LHCN-M2 (cell line): Measurements from ENCODE around the gene DHX29. TPM values are rescaled to one million over a fixed set of nuclear protein-coding genes. Genes with fewer than 3 reads are reported as not detected.

Experiments used
- DNase-seq: peaks from one replicate; pipeline ENCODE4 v3.0.0-alpha.2; 2012; ENCODE audit warnings: low read depth
- total RNA-seq: library from RNA; depleted of rRNA; stranded (reverse); fragments of >200 nt; gene quantifications from 2 replicates; pipeline ENCODE4 v1.2.3, GENCODE V29; 2014

DHX29 gene
- total RNA-seq, 1 experiment from 2014 or later, result 37.8 TPM

GRCh38 chr5:55313870-55314617 is 6.5 kb upstream of the DHX29 start:
- no peak for DNase-seq

- DNase-seq, result peak; percentile 23
Measured at GRCh38 chr5:55308254-55308836, 851 bp upstream of the DHX29 start.

- no peak for DNase-seq
Measured at GRCh38 chr5:55306641-55307382, 682 bp downstream of the DHX29 start.

- peak; percentile 21 for DNase-seq
Measured at GRCh38 chr5:55305345-55305744, 2.1 kb downstream of the DHX29 start.

- DNase-seq, result no peak
Measured at GRCh38 chr5:55304584-55304983, 2.9 kb downstream of the DHX29 start.

- DNase-seq, result peak; percentile 76
Measured at GRCh38 chr5:55303238-55303690, 4.2 kb downstream of the DHX29 start.

GRCh38 chr5:55300890-55301289 is 6.6 kb downstream of the DHX29 start:
- DNase-seq, result no peak

GRCh38 chr5:55294935-55295334 is 12.6 kb downstream of the DHX29 start:
- DNase-seq, result no peak

- DNase-seq, result no peak
Measured at GRCh38 chr5:55290991-55291390, 16.5 kb downstream of the DHX29 start.

- no peak for DNase-seq
Measured at GRCh38 chr5:55289808-55290207, 17.7 kb downstream of the DHX29 start.

- no peak for DNase-seq
Measured at GRCh38 chr5:55286411-55286933, 21.0 kb downstream of the DHX29 start.

GRCh38 chr5:55278778-55279177 is 28.7 kb downstream of the DHX29 start:
- DNase-seq, result peak; percentile 76

GRCh38 chr5:55276771-55277170 is 30.7 kb downstream of the DHX29 start:
- peak; percentile 3 for DNase-seq

- no peak for DNase-seq
Measured at GRCh38 chr5:55258339-55258738, 49.2 kb downstream of the DHX29 start.

GRCh38 chr5:55254802-55255201 is 52.7 kb downstream of the DHX29 start:
- DNase-seq, result no peak

- no peak for DNase-seq
Measured at GRCh38 chr5:55250064-55250463, 57.4 kb downstream of the DHX29 start.

- DNase-seq, result no peak
Measured at GRCh38 chr5:55241746-55242145, 65.7 kb downstream of the DHX29 start.

GRCh38 chr5:55236800-55237199 is 70.7 kb downstream of the DHX29 start:
- no peak for DNase-seq

- peak; percentile 40 for DNase-seq
Measured at GRCh38 chr5:55234121-55234700, 73.3 kb downstream of the DHX29 start.

- peak; percentile 76 for DNase-seq
Measured at GRCh38 chr5:55232985-55233928, 74.2 kb downstream of the DHX29 start, which contains the start of gene CCNO. Gene CCNO, minus strand, starts transcription at chr5:55233608. Its CDS starts 85 bp downstream, at chr5:55233523.
